22Rv1 (cell line): ENCODE measurements around the gene CEL.

ENCODE experiments used
- ZFX ChIP-seq: fragments of 450-650 bp; IDR thresholded peaks from 2 replicates; pipeline ENCODE4 v1.6.1; 2017; ENCODE audit warnings: antibody characterized with exemption, borderline replicate concordance
- TF ChIP-seq, protein P1 (sequence below): fragments of 450-650 bp; IDR thresholded peaks from 2 replicates; pipeline ENCODE4 v1.5.1; 2017; ENCODE audit warnings: mild to moderate bottlenecking

DNA sequence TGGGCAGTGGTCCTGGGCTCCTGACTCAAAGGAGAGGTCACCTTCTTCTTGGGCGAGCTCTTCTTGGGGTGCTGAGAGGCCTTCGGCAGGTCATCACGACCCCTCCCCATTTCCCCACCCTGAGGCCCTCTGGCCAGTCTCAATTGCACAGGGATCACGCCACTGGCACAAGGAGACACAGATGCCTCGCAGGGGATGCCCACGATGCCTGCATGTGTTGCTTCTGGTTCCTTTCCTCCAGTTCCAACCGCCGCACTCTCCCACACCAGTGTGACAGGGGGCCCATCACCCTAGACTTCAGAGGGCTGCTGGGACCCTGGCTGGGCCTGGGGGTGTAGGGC lies 1.3 kb downstream of the CEL start:
- TF ChIP-seq, protein P1, sequence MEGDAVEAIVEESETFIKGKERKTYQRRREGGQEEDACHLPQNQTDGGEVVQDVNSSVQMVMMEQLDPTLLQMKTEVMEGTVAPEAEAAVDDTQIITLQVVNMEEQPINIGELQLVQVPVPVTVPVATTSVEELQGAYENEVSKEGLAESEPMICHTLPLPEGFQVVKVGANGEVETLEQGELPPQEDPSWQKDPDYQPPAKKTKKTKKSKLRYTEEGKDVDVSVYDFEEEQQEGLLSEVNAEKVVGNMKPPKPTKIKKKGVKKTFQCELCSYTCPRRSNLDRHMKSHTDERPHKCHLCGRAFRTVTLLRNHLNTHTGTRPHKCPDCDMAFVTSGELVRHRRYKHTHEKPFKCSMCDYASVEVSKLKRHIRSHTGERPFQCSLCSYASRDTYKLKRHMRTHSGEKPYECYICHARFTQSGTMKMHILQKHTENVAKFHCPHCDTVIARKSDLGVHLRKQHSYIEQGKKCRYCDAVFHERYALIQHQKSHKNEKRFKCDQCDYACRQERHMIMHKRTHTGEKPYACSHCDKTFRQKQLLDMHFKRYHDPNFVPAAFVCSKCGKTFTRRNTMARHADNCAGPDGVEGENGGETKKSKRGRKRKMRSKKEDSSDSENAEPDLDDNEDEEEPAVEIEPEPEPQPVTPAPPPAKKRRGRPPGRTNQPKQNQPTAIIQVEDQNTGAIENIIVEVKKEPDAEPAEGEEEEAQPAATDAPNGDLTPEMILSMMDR, result no peak
- no peak for TF ChIP-seq ZFX
